H9 (cell line): ENCODE results near the gene TMEM132D. TPM values are rescaled to one million over a fixed set of nuclear protein-coding genes. Genes with fewer than 3 reads are reported as not detected.

ENCODE experiments used
- DNase-seq: peaks from one replicate; pipeline ENCODE4 v3.0.0-alpha.2; 2017
- H2AFZ ChIP-seq: one replicate; pipeline ENCODE4 v1.6.1; 2013; ENCODE audit warnings: mild to moderate bottlenecking, low read length, control low read depth, moderate library complexity
- H2AK5ac ChIP-seq: 2 replicates; pipeline ENCODE4 v1.6.1; 2013; ENCODE audit warnings: low read length, control low read depth, mixed read lengths; ENCODE audit not compliant: insufficient read length
- H2BK120ac ChIP-seq: one replicate; pipeline ENCODE4 v1.6.1; 2013; ENCODE audit warnings: low read depth, mild to moderate bottlenecking, low read length, control low read depth, inconsistent platforms; ENCODE audit not compliant: poor library complexity, severe bottlenecking
- H2BK12ac ChIP-seq: 2 replicates; pipeline ENCODE4 v1.6.1; 2013; ENCODE audit warnings: low read length, control low read depth, mixed read lengths, low read depth; ENCODE audit not compliant: insufficient read length
- H2BK15ac ChIP-seq: 2 replicates; pipeline ENCODE4 v1.6.1; 2013; ENCODE audit warnings: low read depth, low read length, control low read depth
- H2BK20ac ChIP-seq: one replicate; pipeline ENCODE4 v1.6.1; 2013; ENCODE audit warnings: low read depth, mild to moderate bottlenecking, low read length, control low read depth, inconsistent platforms; ENCODE audit not compliant: poor library complexity, severe bottlenecking
- H2BK5ac ChIP-seq: 2 replicates; pipeline ENCODE4 v1.6.1; 2013; ENCODE audit warnings: low read length, control low read depth, mixed read lengths; ENCODE audit not compliant: insufficient read length
- H3K14ac ChIP-seq: 2 replicates; pipeline ENCODE4 v1.6.1; 2013; ENCODE audit warnings: low read length, control low read depth; ENCODE audit not compliant: insufficient read depth
- H3K18ac ChIP-seq: 2 replicates; pipeline ENCODE4 v1.6.1; 2013; ENCODE audit warnings: low read depth, mild to moderate bottlenecking, mixed read lengths, low read length, control low read depth; ENCODE audit not compliant: insufficient read length
- H3K23ac ChIP-seq: 2 replicates; pipeline ENCODE4 v1.6.1; 2013; ENCODE audit warnings: low read length, control low read depth, mixed read lengths, low read depth; ENCODE audit not compliant: insufficient read length
- H3K23me2 ChIP-seq: 2 replicates; pipeline ENCODE4 v1.6.1; 2013; ENCODE audit warnings: low read depth, mild to moderate bottlenecking, mixed read lengths, low read length, control low read depth; ENCODE audit not compliant: insufficient read length, poor library complexity, severe bottlenecking
- H3K27ac ChIP-seq: 2 replicates; pipeline ENCODE4 v1.5.1; 2013; ENCODE audit warnings: low read length, control low read depth, mixed read lengths, low read depth; ENCODE audit not compliant: insufficient read length
- H3K27me3 ChIP-seq: 2 replicates; pipeline ENCODE4 v1.6.1; 2013; ENCODE audit warnings: low read length, control low read depth, inconsistent platforms; ENCODE audit not compliant: insufficient read depth
- H3K4ac ChIP-seq: 2 replicates; pipeline ENCODE4 v1.6.1; 2013; ENCODE audit warnings: low read depth, mild to moderate bottlenecking, control low read depth, inconsistent platforms, low read length, moderate library complexity
- H3K4me1 ChIP-seq: 2 replicates; pipeline ENCODE4 v1.6.1; 2013; ENCODE audit warnings: low read length, control low read depth, inconsistent platforms; ENCODE audit not compliant: insufficient read depth
- H3K4me2 ChIP-seq: 2 replicates; pipeline ENCODE4 v1.6.1; 2013; ENCODE audit warnings: low read length, control low read depth, mixed read lengths; ENCODE audit not compliant: insufficient read length, insufficient read depth
- H3K56ac ChIP-seq: 2 replicates; pipeline ENCODE4 v1.6.1; 2013; ENCODE audit warnings: low read depth, mild to moderate bottlenecking, mixed read lengths, low read length, control low read depth; ENCODE audit not compliant: insufficient read length
- H3K79me1 ChIP-seq: 2 replicates; pipeline ENCODE4 v1.6.1; 2013; ENCODE audit warnings: low read depth, mild to moderate bottlenecking, moderate library complexity, low read length, control low read depth, inconsistent platforms; ENCODE audit not compliant: insufficient read depth, poor library complexity, severe bottlenecking
- H3K79me2 ChIP-seq: 2 replicates; pipeline ENCODE4 v1.6.1; 2013; ENCODE audit warnings: low read length, control low read depth, inconsistent platforms; ENCODE audit not compliant: insufficient read depth
- H3K9ac ChIP-seq: 2 replicates; pipeline ENCODE4 v1.6.1; 2013; ENCODE audit warnings: low read length, control low read depth, mixed read lengths; ENCODE audit not compliant: insufficient read length; ENCODE audit errors: extremely low read depth
- H3K9me3 ChIP-seq: one replicate; pipeline ENCODE4 v1.6.1; 2013; ENCODE audit warnings: low read depth, low read length, inconsistent platforms; ENCODE audit not compliant: control insufficient read depth
- H3T11ph ChIP-seq: one replicate; pipeline ENCODE4 v1.6.1; 2013; ENCODE audit warnings: mild to moderate bottlenecking, low read length, control low read depth, inconsistent platforms
- H4K20me1 ChIP-seq: one replicate; pipeline ENCODE4 v1.6.1; 2013; ENCODE audit not compliant: control insufficient read depth, insufficient read length, insufficient read depth
- H4K5ac ChIP-seq: 2 replicates; pipeline ENCODE4 v1.6.1; 2013; ENCODE audit warnings: low read depth, mild to moderate bottlenecking, mixed read lengths, low read length, control low read depth; ENCODE audit not compliant: insufficient read length
- H4K8ac ChIP-seq: replicated peaks from 2 replicates; pipeline ENCODE4 v1.6.1; 2013; ENCODE audit warnings: low read length, control low read depth, mixed read lengths, low read depth; ENCODE audit not compliant: insufficient read length
- H4K91ac ChIP-seq: 2 replicates; pipeline ENCODE4 v1.6.1; 2013; ENCODE audit warnings: low read depth, mild to moderate bottlenecking, moderate library complexity, mixed read lengths, low read length, control low read depth; ENCODE audit not compliant: insufficient read length
- H3K27ac Mint-ChIP-seq, 3 experiments: 2 replicates in 2 of 3; 3 replicates in 1 of 3; pipeline ENCODE4 v1.8.0; 2020 to 2021; ENCODE audit warnings: mixed read lengths in 3 of 3, mild to moderate bottlenecking in 1 of 3, moderate library complexity in 1 of 3
- H3K27me3 Mint-ChIP-seq: 2 replicates; pipeline ENCODE4 v1.8.0; 2021; ENCODE audit warnings: low read depth, mild to moderate bottlenecking, moderate library complexity, mixed read lengths
- H3K36me3 Mint-ChIP-seq, 3 experiments: 2 replicates in 2 of 3; 3 replicates in 1 of 3; pipeline ENCODE4 v1.8.0; 2020 to 2021; ENCODE audit warnings: low read depth in 3 of 3, mixed read lengths in 3 of 3; ENCODE audit not compliant: insufficient read depth in 1 of 3
- H3K4me1 Mint-ChIP-seq, 2 experiments: 2 replicates each; pipeline ENCODE4 v1.8.0; 2020; ENCODE audit warnings: mixed read lengths in 2 of 2
- H3K4me3 Mint-ChIP-seq, 2 experiments: 2 replicates in 1 of 2; 3 replicates in 1 of 2; pipeline ENCODE4 v1.8.0; 2020 to 2021; ENCODE audit warnings: mild to moderate bottlenecking in 2 of 2, mixed read lengths in 2 of 2, moderate library complexity in 1 of 2
- H3K9me3 Mint-ChIP-seq, 2 experiments: 2 replicates in 1 of 2; 3 replicates in 1 of 2; pipeline ENCODE4 v1.8.0; 2020; ENCODE audit warnings: mild to moderate bottlenecking in 2 of 2, mixed read lengths in 2 of 2, moderate library complexity in 1 of 2
- WGBS: extraction: QIAGEN DNeasy Blood & Tissue Kit; methylation state at CpG from one replicate; pipeline ENCODE4 v1.1.7; 2013; ENCODE audit warnings: missing lambda C conversion rate, low lambda C conversion rate, mixed read lengths; ENCODE audit not compliant: insufficient read length; ENCODE audit errors: extremely low coverage; 5-methylcytosine and 5-hydroxymethylcytosine counted together
- total RNA-seq: library from RNA; stranded (reverse); gene quantifications from 2 replicates; pipeline ENCODE4 v1.2.1, GENCODE V29; 2021
- TF ChIP-seq, protein P1 (sequence below): fragments of 200-600 bp; sonication (generic); conservative IDR thresholded peaks from 3 replicates; pipeline ENCODE4 v1.8.0; 2021; ENCODE audit warnings: antibody characterized with exemption, mild to moderate bottlenecking

The TMEM132D gene
- total RNA-seq, 1 experiment from 2014 or later: 6.1 TPM

DNA sequence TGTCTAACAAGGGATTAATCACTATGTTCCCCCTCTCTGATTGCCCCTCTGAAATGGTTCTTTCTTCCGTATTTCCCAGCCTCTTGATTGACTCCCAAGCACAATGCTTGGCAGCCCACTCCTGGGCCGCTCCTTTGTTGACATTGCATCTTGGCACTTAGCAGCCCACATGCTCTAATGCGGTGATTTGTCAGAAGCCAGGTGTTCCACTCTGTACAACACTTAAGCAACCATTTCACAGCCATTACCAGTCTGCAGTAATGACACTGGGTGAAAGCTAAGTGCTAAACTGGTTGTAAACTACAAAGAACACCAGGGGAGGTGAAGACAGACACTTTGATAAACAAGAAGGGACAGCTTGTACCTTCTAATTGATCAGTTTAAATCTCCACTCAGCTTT lies 353.5 kb downstream of the TMEM132D start:
- Mint-ChIP-seq H3K9me3 (no peaks in the 10 kb centered on the region), H3K4me1 (no peaks in the 10 kb centered on the region), H3K27me3 (no peaks in the 10 kb centered on the region), H3K36me3 (peaks cover 0 to 2% (median 1%) of the 10 kb centered on the region in 3 experiments; a peak in 1 of 7 replicates), H3K4me3 (no peak overlapping the region), H3K27ac (no peak overlapping the region; a peak in 2 of 7 replicates)
- H3K79me1 ChIP-seq: no peaks in the 10 kb centered on the region
- H3K18ac ChIP-seq: no peak overlapping the region
- H2BK15ac ChIP-seq: no peak overlapping the region
- DNase-seq: no peak
- no peak overlapping the region for H2BK120ac ChIP-seq
- no peaks in the 10 kb centered on the region for H3K9me3 ChIP-seq
- no peaks in the 10 kb centered on the region for H3K79me2 ChIP-seq
- no peak overlapping the region for H2AK5ac ChIP-seq
- H3K27ac ChIP-seq: no peak overlapping the region
- no peaks in the 10 kb centered on the region for H3K23me2 ChIP-seq
- H3T11ph ChIP-seq: no peak overlapping the region
- no peak overlapping the region for H2BK20ac ChIP-seq
- H4K20me1 ChIP-seq: no peaks in the 10 kb centered on the region
- no peak overlapping the region for H3K23ac ChIP-seq
- H3K9ac ChIP-seq: no peak overlapping the region
- H3K14ac ChIP-seq: no peak overlapping the region
- no peak overlapping the region for H3K4me2 ChIP-seq
- no peak overlapping the region for H3K4ac ChIP-seq
- no peak overlapping the region for H4K8ac ChIP-seq
- H3K4me1 ChIP-seq: no peaks in the 10 kb centered on the region
- no peak overlapping the region for H2BK12ac ChIP-seq
- H4K91ac ChIP-seq: no peak overlapping the region
- H2AFZ ChIP-seq: no peak overlapping the region
- H2BK5ac ChIP-seq: no peak overlapping the region
- H4K5ac ChIP-seq: no peak overlapping the region
- TF ChIP-seq, protein P1, sequence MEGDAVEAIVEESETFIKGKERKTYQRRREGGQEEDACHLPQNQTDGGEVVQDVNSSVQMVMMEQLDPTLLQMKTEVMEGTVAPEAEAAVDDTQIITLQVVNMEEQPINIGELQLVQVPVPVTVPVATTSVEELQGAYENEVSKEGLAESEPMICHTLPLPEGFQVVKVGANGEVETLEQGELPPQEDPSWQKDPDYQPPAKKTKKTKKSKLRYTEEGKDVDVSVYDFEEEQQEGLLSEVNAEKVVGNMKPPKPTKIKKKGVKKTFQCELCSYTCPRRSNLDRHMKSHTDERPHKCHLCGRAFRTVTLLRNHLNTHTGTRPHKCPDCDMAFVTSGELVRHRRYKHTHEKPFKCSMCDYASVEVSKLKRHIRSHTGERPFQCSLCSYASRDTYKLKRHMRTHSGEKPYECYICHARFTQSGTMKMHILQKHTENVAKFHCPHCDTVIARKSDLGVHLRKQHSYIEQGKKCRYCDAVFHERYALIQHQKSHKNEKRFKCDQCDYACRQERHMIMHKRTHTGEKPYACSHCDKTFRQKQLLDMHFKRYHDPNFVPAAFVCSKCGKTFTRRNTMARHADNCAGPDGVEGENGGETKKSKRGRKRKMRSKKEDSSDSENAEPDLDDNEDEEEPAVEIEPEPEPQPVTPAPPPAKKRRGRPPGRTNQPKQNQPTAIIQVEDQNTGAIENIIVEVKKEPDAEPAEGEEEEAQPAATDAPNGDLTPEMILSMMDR: no peak
- no peak overlapping the region for H3K56ac ChIP-seq
- no peaks in the 10 kb centered on the region for H3K27me3 ChIP-seq
- no CpG with 5 or more reads among the region's 3 CpGs for WGBS
